Measurements from ENCODE around the gene NFATC1. TPM values are rescaled to one million over a fixed set of nuclear protein-coding genes. Genes with fewer than 3 reads are reported as not detected.
"Not testable (repeated sequence)": the region's sequence is repeated elsewhere in the genome, so short reads cannot be mapped to it uniquely, and the experiment has no call there.

NFATC1 gene
- total RNA-seq, 4 donors from 2014 or later: 5.3 to 19.1 (median 11.8) TPM

DNA sequence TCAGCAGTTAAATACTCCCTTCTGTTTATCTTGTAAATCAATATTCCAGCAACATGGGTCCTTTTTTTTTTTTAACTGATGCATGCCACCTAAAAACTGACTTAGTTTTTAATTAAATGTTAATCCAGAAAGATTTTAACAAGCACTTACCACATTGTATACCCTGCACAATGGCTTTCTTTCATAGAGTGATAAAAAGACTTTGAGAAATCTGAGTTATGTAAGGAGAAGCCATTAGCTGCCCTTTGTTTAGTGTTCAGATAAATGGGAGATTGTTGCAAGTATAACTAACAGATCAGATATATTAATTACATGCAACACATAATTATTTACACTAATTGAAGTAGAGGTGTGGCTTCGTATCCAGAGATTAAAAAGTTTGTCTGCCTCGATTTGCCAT, 22.7 kb upstream of the NFATC1 start:
- H3K4me1 ChIP-seq: no peaks in the 10 kb centered on the region
- no peaks in the 10 kb centered on the region for H3K27me3 ChIP-seq
- in situ Hi-C loops (cut with MboI; ENCODE audit: low pct_ligation_motif_present in 1 of 4, low pct_unique_long_range_greater_than_20kb in 1 of 4, low sequenced_read_pairs in 3 of 4) (loop anchor here in 3 of 4 donors (5.0 to 10.0 kb wide), 4 partner anchors 162 to 282 kb away; no protein-coding TSS in a partner anchor), intact Hi-C loops (cut with DNase I; ENCODE audit: low total_unique reads) (no loop called here)
- DNase-seq: no peak
- no peaks in the 10 kb centered on the region for H3K9me3 ChIP-seq
- WGBS, 2 donors (ENCODE audit: low coverage in 1 of 2): 90 to 92% methylated on average over 2 of the region's 2 CpGs
- H3K27ac ChIP-seq: no peak overlapping the region
- H3K36me3 ChIP-seq: peaks cover 0 to 5% (median 0%) of the 10 kb centered on the region in 4 donors
- no peak overlapping the region for H3K4me3 ChIP-seq
- TF ChIP-seq POLR2A (IDR thresholded peaks at IDR 0.05) (no peak), POLR2AphosphoS5 (IDR thresholded peaks at IDR 0.05) (no peak), EP300 (IDR thresholded peaks at IDR 0.05; ENCODE audit: low read depth) (no peak)

DNA sequence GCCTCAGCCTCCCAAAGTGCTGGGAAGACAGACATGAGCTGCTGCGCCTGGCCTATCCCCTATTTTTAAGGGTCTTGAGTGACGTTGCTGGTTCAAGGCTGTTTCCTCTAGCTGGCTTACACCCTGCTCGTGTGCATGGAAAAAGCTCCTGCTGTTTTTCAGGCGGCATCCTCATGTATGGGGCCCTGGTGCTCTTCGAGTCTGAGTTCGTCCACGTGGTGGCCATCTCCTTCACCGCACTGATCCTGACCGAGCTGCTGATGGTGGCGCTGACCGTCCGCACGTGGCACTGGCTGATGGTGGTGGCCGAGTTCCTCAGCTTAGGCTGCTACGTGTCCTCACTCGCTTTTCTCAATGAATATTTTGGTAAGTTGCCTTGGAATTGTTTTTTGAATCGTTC, 22.0 kb upstream of the NFATC1 start:
- H3K4me3 ChIP-seq: no peak overlapping the region
- DNase-seq: no peak
- H3K36me3 ChIP-seq: peaks cover 0 to 5% (median 0%) of the 10 kb centered on the region in 4 donors
- 93 to 96% methylated on average over 3 to 17 of the region's 17 CpGs for whole genome bisulfite sequencing, 2 donors (ENCODE audit: low coverage in 1 of 2)
- in situ Hi-C loops (cut with MboI; ENCODE audit: low pct_ligation_motif_present in 1 of 4, low pct_unique_long_range_greater_than_20kb in 1 of 4, low sequenced_read_pairs in 3 of 4): loop anchor here in 3 of 4 donors (5.0 to 10.0 kb wide), 4 partner anchors 161 to 281 kb away; no protein-coding TSS in a partner anchor
- intact Hi-C loops (cut with DNase I; ENCODE audit: low total_unique reads): no loop called here
- TF ChIP-seq EP300 (IDR thresholded peaks at IDR 0.05; ENCODE audit: low read depth) (no peak), POLR2AphosphoS5 (IDR thresholded peaks at IDR 0.05) (no peak), POLR2A (IDR thresholded peaks at IDR 0.05) (no peak)
- TF ChIP-seq, protein P1, sequence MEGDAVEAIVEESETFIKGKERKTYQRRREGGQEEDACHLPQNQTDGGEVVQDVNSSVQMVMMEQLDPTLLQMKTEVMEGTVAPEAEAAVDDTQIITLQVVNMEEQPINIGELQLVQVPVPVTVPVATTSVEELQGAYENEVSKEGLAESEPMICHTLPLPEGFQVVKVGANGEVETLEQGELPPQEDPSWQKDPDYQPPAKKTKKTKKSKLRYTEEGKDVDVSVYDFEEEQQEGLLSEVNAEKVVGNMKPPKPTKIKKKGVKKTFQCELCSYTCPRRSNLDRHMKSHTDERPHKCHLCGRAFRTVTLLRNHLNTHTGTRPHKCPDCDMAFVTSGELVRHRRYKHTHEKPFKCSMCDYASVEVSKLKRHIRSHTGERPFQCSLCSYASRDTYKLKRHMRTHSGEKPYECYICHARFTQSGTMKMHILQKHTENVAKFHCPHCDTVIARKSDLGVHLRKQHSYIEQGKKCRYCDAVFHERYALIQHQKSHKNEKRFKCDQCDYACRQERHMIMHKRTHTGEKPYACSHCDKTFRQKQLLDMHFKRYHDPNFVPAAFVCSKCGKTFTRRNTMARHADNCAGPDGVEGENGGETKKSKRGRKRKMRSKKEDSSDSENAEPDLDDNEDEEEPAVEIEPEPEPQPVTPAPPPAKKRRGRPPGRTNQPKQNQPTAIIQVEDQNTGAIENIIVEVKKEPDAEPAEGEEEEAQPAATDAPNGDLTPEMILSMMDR (IDR thresholded peaks at IDR 0.05): no peak
- H3K4me1 ChIP-seq: no peaks in the 10 kb centered on the region
- H3K27me3 ChIP-seq: no peaks in the 10 kb centered on the region
- H3K9me3 ChIP-seq: no peaks in the 10 kb centered on the region
- no peak overlapping the region for H3K27ac ChIP-seq

DNA sequence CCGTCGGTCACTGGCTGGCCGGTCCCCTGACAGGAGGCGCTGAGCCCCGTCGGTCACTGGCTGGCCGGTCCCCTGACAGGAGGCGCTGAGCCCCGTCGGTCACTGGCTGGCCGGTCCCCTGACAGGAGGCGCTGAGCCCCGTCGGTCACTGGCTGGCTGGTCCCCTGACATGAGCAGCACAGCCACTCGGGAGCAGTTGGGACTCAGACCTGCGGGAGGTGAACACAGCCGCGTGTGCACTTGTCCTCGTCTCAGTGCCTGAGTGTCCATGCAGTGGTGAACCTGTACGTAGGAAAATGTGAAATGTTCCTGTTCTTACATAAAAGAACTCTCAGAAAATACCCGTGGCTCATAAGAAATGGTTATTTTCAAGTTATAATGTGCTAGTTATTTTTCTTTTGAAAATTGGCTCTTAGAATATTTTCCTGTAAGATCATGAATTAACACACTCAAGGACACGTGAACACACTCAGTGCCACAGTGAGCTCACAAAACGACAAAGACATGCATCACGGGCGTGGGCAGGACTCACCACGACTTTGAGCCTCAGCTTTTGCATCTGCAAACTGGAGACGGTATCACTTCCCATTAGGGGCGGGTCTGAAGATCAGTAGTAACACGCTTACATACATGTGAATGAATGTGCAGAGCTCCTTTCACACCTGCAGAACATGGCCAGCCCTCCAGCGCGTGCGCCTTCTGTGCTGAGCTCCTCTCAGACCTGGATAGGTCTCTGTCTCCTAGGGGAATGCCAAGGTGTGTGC, 21.1 kb upstream of the NFATC1 start:
- Histone ChIP-seq H3K4me1 (peaks cover 0 to 4% (median 1%) of the 10 kb centered on the region in 4 donors), H3K4me3 (no peak overlapping the region), H3K27me3 (no peaks in the 10 kb centered on the region), H3K36me3 (peaks cover 0 to 5% (median 0%) of the 10 kb centered on the region in 4 donors), H3K9me3 (no peaks in the 10 kb centered on the region), H3K27ac (no peak overlapping the region)
- DNase-seq: no peak
- TF ChIP-seq EP300 (IDR thresholded peaks at IDR 0.05; ENCODE audit: low read depth) (no peak), POLR2A (IDR thresholded peaks at IDR 0.05) (no peak), POLR2AphosphoS5 (IDR thresholded peaks at IDR 0.05) (no peak)
- TF ChIP-seq, protein P1 (IDR thresholded peaks at IDR 0.05): no peak
- in situ Hi-C loops (cut with MboI; ENCODE audit: low pct_ligation_motif_present in 1 of 4, low pct_unique_long_range_greater_than_20kb in 1 of 4, low sequenced_read_pairs in 3 of 4): loop anchor here (5.0 to 25.0 kb wide), 7 partner anchors 138 to 280 kb away; no protein-coding TSS in a partner anchor
- WGBS, 2 donors (ENCODE audit: low coverage in 1 of 2): 93 to 100% methylated on average over 2 to 24 of the region's 32 CpGs
- intact Hi-C loops (cut with DNase I; ENCODE audit: low total_unique reads): no loop called here

DNA sequence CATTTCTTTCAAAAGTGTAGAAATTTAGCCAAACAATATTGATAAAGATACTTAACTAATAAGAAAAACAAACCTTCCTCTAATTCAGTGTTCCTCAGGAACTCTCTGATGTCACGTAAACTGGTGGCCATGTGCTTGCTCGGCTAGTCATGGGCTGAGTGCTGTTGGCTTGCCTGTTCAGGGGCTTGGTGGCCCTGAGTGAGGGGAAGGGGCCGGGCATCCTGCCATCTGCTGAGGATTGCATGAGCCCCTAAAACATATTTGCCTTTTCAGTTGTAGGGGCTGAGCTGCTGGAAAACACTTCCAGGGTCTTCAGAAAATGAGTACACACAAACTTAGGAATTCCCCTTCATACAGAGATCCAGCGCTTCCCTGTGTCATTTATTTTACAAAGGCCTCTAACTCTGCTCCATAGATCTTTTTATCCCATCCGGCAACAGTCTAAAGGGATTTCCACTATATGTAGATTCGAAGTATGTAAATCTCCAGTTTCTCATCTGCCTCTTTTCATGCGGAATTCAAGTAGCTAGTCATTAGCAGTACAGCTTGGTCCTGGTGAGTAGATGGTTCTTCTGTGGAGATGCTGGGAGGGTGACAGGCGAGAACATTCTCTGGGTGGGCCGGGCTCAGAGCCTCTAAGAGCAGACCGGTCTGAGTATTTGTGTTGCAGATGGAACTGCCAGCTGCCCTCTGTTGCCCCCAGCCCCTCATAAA, 20.1 kb upstream of the NFATC1 start:
- in situ Hi-C loops (cut with MboI; ENCODE audit: low pct_ligation_motif_present in 1 of 4, low pct_unique_long_range_greater_than_20kb in 1 of 4, low sequenced_read_pairs in 3 of 4): loop anchor here (5.0 to 25.0 kb wide), 6 partner anchors 137 to 279 kb away; no protein-coding TSS in a partner anchor
- Histone ChIP-seq H3K4me1 (peaks cover 0 to 4% (median 1%) of the 10 kb centered on the region in 4 donors), H3K4me3 (no peak overlapping the region), H3K9me3 (no peaks in the 10 kb centered on the region), H3K27ac (no peak overlapping the region), H3K36me3 (peaks cover 0 to 5% (median 0%) of the 10 kb centered on the region in 4 donors), H3K27me3 (no peaks in the 10 kb centered on the region)
- 95 to 96% methylated on average over 4 to 10 of the region's 10 CpGs for WGBS, 2 donors (ENCODE audit: low coverage in 1 of 2)
- DNase-seq: no peak
- intact Hi-C loops (cut with DNase I; ENCODE audit: low total_unique reads): no loop called here
- no peak for TF ChIP-seq POLR2AphosphoS5 (IDR thresholded peaks at IDR 0.05)
- TF ChIP-seq, protein P1 (IDR thresholded peaks at IDR 0.05): no peak
- TF ChIP-seq EP300 (IDR thresholded peaks at IDR 0.05; ENCODE audit: low read depth): no peak

DNA sequence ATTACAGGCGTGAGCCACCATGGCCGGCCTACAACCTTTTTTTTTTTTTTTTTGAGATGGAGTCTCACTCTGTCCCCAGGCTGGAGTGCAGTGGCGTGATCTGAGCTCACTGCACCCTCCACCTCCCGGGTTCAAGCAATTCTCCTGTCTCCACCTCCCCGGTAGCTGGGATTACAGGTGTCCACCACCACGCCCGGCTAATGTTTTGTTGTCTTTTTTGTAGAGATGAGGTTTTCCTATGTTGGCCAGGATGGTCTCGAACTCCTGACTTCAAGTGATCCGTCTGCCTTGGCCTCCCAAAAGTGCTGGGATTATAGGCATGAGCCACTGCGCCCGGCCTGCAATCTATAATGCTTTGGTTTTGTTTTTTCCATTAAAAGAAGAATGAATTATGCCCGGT, 19.1 kb upstream of the NFATC1 start:
- 94 to 97% methylated on average over 6 to 12 of the region's 12 CpGs for whole genome bisulfite sequencing, 2 donors (ENCODE audit: low coverage in 1 of 2)
- H3K4me3 ChIP-seq; H3K4me1 ChIP-seq; H3K27me3 ChIP-seq; DNase-seq; H3K36me3 ChIP-seq; H3K9me3 ChIP-seq; H3K27ac ChIP-seq; intact Hi-C loops (cut with DNase I; ENCODE audit: low total_unique reads): not testable (repeated sequence)
- in situ Hi-C loops (cut with MboI; ENCODE audit: low pct_ligation_motif_present in 1 of 4, low pct_unique_long_range_greater_than_20kb in 1 of 4, low sequenced_read_pairs in 3 of 4): loop anchor here (5.0 to 25.0 kb wide), 6 partner anchors 136 to 278 kb away; no protein-coding TSS in a partner anchor

All from transverse colon (tissue), 4 donors.